Common myeloid progenitor, CD34-positive (primary cell): Measurements from ENCODE around the gene SLAMF6.
A peak's percentile ranks its signal among the peaks of the same experiment; 100 is the strongest.
"Not testable (repeated sequence)": the region's sequence is repeated elsewhere in the genome, so short reads cannot be mapped to it uniquely, and the experiment has no call there.

Experiments
- CTCF ChIA-PET: fragments of 350-600 bp; sonication (Branson Sonifier 250); formaldehyde crosslinking; loops from one replicate; lab custom pipeline; 2021; ENCODE audit warnings: antibody characterized with exemption; lab: Charles Lee
- POLR2A ChIA-PET: fragments of 350-600 bp; sonication (Branson Sonifier 250); formaldehyde crosslinking; loops from one replicate; lab custom pipeline; 2021; ENCODE audit warnings: antibody characterized with exemption; lab: Charles Lee
- DNase-seq, 3 donors: peaks; one replicate each; pipeline versions ENCODE4 v3.0.0 to v3.0.0-alpha.2; 2013
- H3K27ac ChIP-seq, 2 experiments: 1 replicate in 1 of 2; 2 replicates in 1 of 2; pipeline ENCODE4 v1.7.0; 2013; ENCODE audit warnings: inconsistent platforms in 2 of 2, low read length in 2 of 2, mild to moderate bottlenecking in 2 of 2, low read depth in 1 of 2, moderate library complexity in 1 of 2; ENCODE audit not compliant: severe bottlenecking in 2 of 2, insufficient read depth in 1 of 2, poor library complexity in 1 of 2
- H3K27me3 ChIP-seq, 5 experiments: replicated peaks in 2 of 5; 1 replicate in 3 of 5; 2 replicates in 2 of 5; pipeline versions ENCODE4 v1.6.1 to v1.7.0; 2013; ENCODE audit warnings: low read length in 4 of 5, mild to moderate bottlenecking in 2 of 5, moderate library complexity in 2 of 5, inconsistent platforms in 1 of 5; ENCODE audit not compliant: insufficient read depth in 5 of 5, control insufficient read depth in 4 of 5
- H3K36me3 ChIP-seq, 4 experiments: 1 replicate in 2 of 4; 2 replicates in 2 of 4; pipeline versions ENCODE4 v1.6.1 to v1.7.0; 2013; ENCODE audit warnings: low read length in 3 of 4, control low read depth in 1 of 4, mild to moderate bottlenecking in 1 of 4; ENCODE audit not compliant: control insufficient read depth in 4 of 4, insufficient read depth in 4 of 4
- H3K4me1 ChIP-seq, 4 experiments: 1 replicate in 3 of 4; 2 replicates in 1 of 4; pipeline versions ENCODE4 v1.6.1 to v1.7.1; 2013; ENCODE audit warnings: low read length in 3 of 4, mild to moderate bottlenecking in 3 of 4, control low read depth in 1 of 4, inconsistent platforms in 1 of 4, moderate library complexity in 1 of 4; ENCODE audit not compliant: control insufficient read depth in 4 of 4, insufficient read depth in 4 of 4; ENCODE audit errors: control extremely low read depth in 1 of 4
- H3K4me3 ChIP-seq, 7 experiments: 1 replicate in 4 of 7; 2 replicates in 3 of 7; pipeline versions ENCODE4 v1.5.1 to v1.7.0; 2013; ENCODE audit warnings: mild to moderate bottlenecking in 7 of 7, low read length in 6 of 7, moderate library complexity in 6 of 7, inconsistent platforms in 2 of 7, low read depth in 2 of 7, control low read depth in 1 of 7; ENCODE audit not compliant: insufficient read depth in 4 of 7, control insufficient read depth in 1 of 7; ENCODE audit errors: extremely low read depth in 1 of 7
- H3K9me3 ChIP-seq, 5 experiments: 1 replicate in 4 of 5; 2 replicates in 1 of 5; pipeline versions ENCODE4 v1.6.1 to v1.7.1; 2013; ENCODE audit warnings: low read length in 4 of 5, mild to moderate bottlenecking in 2 of 5, inconsistent platforms in 1 of 5, low read depth in 1 of 5, moderate library complexity in 1 of 5; ENCODE audit not compliant: control insufficient read depth in 4 of 5, insufficient read depth in 2 of 5; ENCODE audit errors: control extremely low read depth in 1 of 5
- WGBS: methylation state at CpG from one replicate; pipeline ENCODE4 v1.1.5; 2013; ENCODE audit not compliant: insufficient coverage; 5-methylcytosine and 5-hydroxymethylcytosine counted together

Gene SLAMF6

DNA sequence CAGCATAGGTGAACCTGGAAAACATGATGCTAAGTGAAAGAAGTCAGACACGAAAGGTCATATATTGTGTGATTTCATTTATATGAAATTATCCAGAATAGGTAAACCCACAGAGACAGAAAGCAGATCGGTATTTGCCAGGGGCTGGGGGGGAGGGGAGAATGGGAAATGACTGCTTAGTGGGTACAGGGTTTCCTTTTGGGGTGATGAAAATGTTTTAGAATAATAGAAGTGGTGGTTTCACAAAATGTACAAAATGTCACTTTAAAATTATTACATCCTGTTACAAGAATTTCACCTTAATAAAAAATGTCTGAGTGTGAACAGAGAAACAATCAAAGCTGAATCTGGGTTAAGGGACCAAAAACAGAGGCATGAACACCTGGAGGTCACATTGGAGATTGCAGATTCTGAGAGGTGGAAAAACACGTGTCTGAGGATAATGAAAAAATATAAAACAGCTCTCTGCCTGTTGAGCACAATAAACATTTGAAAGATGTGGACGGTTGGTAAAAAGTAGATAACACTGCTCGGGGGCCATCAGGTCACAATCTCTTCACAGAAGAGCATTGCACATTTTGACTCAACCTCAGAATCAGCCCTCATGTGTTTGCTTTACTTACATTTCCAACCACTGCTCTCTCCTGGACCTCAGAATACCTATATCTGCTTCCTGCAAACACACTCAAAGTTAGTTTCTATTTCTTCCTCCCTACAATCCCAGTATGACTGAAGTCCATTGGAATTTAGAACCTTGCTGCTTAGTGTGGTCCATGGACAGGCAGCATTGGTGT is 3.2 kb downstream of the SLAMF6 start:
- Histone ChIP-seq H3K4me3 (peak overlapping the region in 3 of 7 experiments; percentile 1 to 48 (median 31)), H3K4me1 (peaks cover 16 to 41% (median 28%) of the 10 kb centered on the region in 4 experiments), H3K9me3 (peaks cover 0 to 1% (median 0%) of the 10 kb centered on the region in 5 experiments), H3K36me3 (no peaks in the 10 kb centered on the region), H3K27ac (no peak overlapping the region), H3K27me3 (no peaks in the 10 kb centered on the region)
- CTCF ChIA-PET: no interaction called here
- DNase-seq: peak; percentile 31 to 84 (median 66)
- POLR2A ChIA-PET: no interaction called here
- WGBS: 0% methylated on average over 1 of the region's 5 CpGs

- H3K9me3 ChIP-seq: peaks cover 0 to 12% (median 3%) of the 10 kb centered on the region in 5 experiments
- H3K27me3 ChIP-seq, CTCF ChIA-PET, H3K27ac ChIP-seq, H3K36me3 ChIP-seq, POLR2A ChIA-PET, DNase-seq, H3K4me3 ChIP-seq: not testable (repeated sequence)
- peaks cover 16 to 33% (median 23%) of the 10 kb centered on the region in 4 experiments for H3K4me1 ChIP-seq
- 100% methylated on average over 1 of the region's 2 CpGs for WGBS
Observed at GRCh38 chr1:160517519-160517918, 5.5 kb downstream of the SLAMF6 start.

GRCh38 chr1:160515908-160516307 is 7.1 kb downstream of the SLAMF6 start:
- CTCF ChIA-PET, H3K4me3 ChIP-seq, POLR2A ChIA-PET, H3K36me3 ChIP-seq, H3K27ac ChIP-seq, H3K27me3 ChIP-seq: not testable (repeated sequence)
- peaks cover 13 to 21% (median 17%) of the 10 kb centered on the region in 4 experiments for H3K4me1 ChIP-seq
- WGBS: 40% methylated on average over 1 of the region's 1 CpG
- H3K9me3 ChIP-seq: peaks cover 0 to 16% (median 3%) of the 10 kb centered on the region in 5 experiments
- peak in 1 of 3 donors; percentile 26 for DNase-seq

DNA sequence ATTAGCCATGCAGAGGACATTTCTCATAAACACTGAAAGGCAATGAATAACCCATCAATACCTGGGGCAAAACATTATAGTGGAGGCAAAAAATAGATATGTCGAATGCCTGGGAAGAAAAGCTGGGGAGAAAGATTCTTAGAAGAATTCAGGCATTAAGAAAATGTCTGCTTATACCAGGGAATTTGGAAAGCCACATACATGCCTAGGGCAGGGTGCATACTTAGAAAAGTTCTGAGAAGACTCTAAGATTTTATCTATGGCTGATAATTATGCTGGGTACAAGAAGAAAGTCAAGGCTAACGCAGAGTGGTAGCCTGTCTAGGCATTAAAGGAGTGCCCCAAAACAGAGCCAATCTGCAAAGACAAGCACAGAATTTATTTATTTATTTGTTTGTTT is 18.4 kb downstream of the SLAMF6 start:
- ChIA-PET POLR2A (no interaction called here), CTCF (no interaction called here)
- Histone ChIP-seq H3K4me3 (no peak overlapping the region), H3K9me3 (peaks cover 0 to 13% (median 6%) of the 10 kb centered on the region in 5 experiments), H3K36me3 (no peaks in the 10 kb centered on the region), H3K27ac (no peak overlapping the region), H3K4me1 (peaks cover 0 to 5% (median 2%) of the 10 kb centered on the region in 4 experiments), H3K27me3 (no peaks in the 10 kb centered on the region)
- WGBS: 80% methylated on average over 1 of the region's 2 CpGs
- no peak for DNase-seq

DNA sequence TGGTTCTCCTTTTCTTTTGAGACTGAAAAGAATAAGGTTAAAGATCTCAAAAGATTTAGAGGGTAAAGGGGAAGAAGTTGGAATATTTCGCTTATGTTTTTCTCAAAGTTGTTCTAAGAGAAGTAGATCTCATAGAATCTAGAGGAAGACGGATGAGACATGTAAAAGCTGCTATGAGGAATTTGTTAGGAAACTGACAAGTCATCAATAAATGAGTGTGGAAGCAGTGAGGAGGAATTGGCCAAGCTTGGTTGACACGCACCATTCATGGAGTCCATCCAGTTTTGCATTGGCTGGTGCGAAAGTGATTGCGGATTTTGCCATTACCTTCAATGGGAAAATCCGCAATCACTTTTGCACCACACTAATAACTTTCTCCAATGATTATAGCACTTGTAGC is 20.0 kb downstream of the SLAMF6 start:
- no peak overlapping the region for H3K27ac ChIP-seq
- H3K4me1 ChIP-seq: peaks cover 0 to 7% (median 3%) of the 10 kb centered on the region in 4 experiments
- 97% methylated on average over 5 of the region's 6 CpGs for WGBS
- POLR2A ChIA-PET: no interaction called here
- H3K4me3 ChIP-seq: no peak overlapping the region
- DNase-seq: no peak
- H3K9me3 ChIP-seq: peaks cover 0 to 13% (median 6%) of the 10 kb centered on the region in 5 experiments
- H3K27me3 ChIP-seq: no peaks in the 10 kb centered on the region
- H3K36me3 ChIP-seq: no peaks in the 10 kb centered on the region
- CTCF ChIA-PET: interaction anchor here (0.8 to 2.0 kb wide), 2 partner anchors 11 to 102 kb away, joined by 3 to 5 read pairs; no protein-coding TSS in a partner anchor

- Histone ChIP-seq H3K4me1 (peaks cover 0 to 7% (median 3%) of the 10 kb centered on the region in 4 experiments), H3K27me3 (no peaks in the 10 kb centered on the region), H3K27ac (no peak overlapping the region), H3K4me3 (no peak overlapping the region), H3K9me3 (peaks cover 0 to 4% (median 0%) of the 10 kb centered on the region in 5 experiments), H3K36me3 (no peaks in the 10 kb centered on the region)
- ChIA-PET POLR2A (no interaction called here), CTCF (interaction anchor here (0.7 to 1.2 kb wide), 2 partner anchors 12 to 26 kb away, joined by 3 to 4 read pairs; no protein-coding TSS in a partner anchor)
- DNase-seq: no peak
- WGBS: no CpG with 5 or more reads among the region's 1 CpG
Observed at GRCh38 chr1:160500321-160500990, 22.6 kb downstream of the SLAMF6 start.
